Pancreas (tissue), 10 donors: ENCODE data around the gene HIBCH. TPM values are rescaled to one million over a fixed set of nuclear protein-coding genes. Genes with fewer than 3 reads are reported as not detected.
A peak's percentile ranks its signal among the peaks of the same experiment; 100 is the strongest.

Experiments used
- ATAC-seq, 4 donors: fragments of 200-7000 bp; cut with Tn5 transposase; one replicate each; pipeline versions ENCODE4 v1.8.0 to v1.9.1; 2020; ENCODE audit warnings: mild to moderate bottlenecking in 4 of 4, moderate library complexity in 4 of 4
- DNase-seq, 6 donors: peaks; one replicate each; pipeline ENCODE4 v3.0.0-alpha.2; 2020
- FAIRE-seq: peaks from 2 replicates; lab custom pipeline; 2012; peaks lifted over from hg19 to GRCh38; lab: Jason Lieb, UNC
- H3K27ac ChIP-seq, 4 donors: fragments of 200-600 bp; sonication (generic); 1 replicate in 3 of 4; 2 replicates in 1 of 4; pipeline versions ENCODE4 v1.5.0 to v1.8.0; 2020
- H3K27me3 ChIP-seq, 4 donors: fragments of 200-600 bp; one replicate each; pipeline ENCODE4 v1.8.0; 2021
- H3K36me3 ChIP-seq, 3 donors: fragments of 200-600 bp; sonication (generic) in 1 of 3; one replicate each; pipeline versions ENCODE4 v1.5.0 to v1.8.0; 2020 to 2021
- H3K4me1 ChIP-seq, 3 donors: fragments of 200-600 bp; one replicate each; pipeline ENCODE4 v1.8.0; 2021
- H3K4me3 ChIP-seq, 4 donors: fragments of 200-600 bp; sonication (generic) in 2 of 4; one replicate each; pipeline versions ENCODE4 v1.5.0 to v1.8.0; 2020 to 2021
- H3K9me3 ChIP-seq, 4 donors: fragments of 200-600 bp; one replicate each; pipeline ENCODE4 v1.8.0; 2021
- WGBS, 2 donors: extraction: QIAGEN DNeasy Blood & Tissue Kit; methylation state at CpG; one replicate each; pipeline ENCODE4 v1.1.7; 2013; 5-methylcytosine and 5-hydroxymethylcytosine counted together
- intact Hi-C, 3 donors: fragments of 100-400 bp; cut with DNase I; formaldehyde crosslinking; loops; one replicate each; pipeline versions ENCODE4 v1.11.1 to v1.14.2; 2022
- polyA plus RNA-seq, 2 donors: library from polyadenylated mRNA; stranded (reverse); fragments of 200-250 nt; gene quantifications; one replicate each; pipeline ENCODE4 v1.2.3, GENCODE V29; 2013
- total RNA-seq, 6 donors: library from RNA; stranded (reverse); fragmentation: NEBNext Ultra II Directional in 4 of 6; extraction: Animal tissue kit (Norgen Biotek cat#: 25700) in 4 of 6; gene quantifications; one replicate each; pipeline versions ENCODE4 v1.2.1 to v1.2.4, GENCODE V29; 2021 to 2023
- TF ChIP-seq, protein P1 (sequence below), 4 donors: fragments of 200-600 bp; sonication (generic) in 3 of 4; IDR thresholded peaks; one replicate each; pipeline versions ENCODE4 v1.5.0 to v1.8.0; 2021; ENCODE audit warnings: antibody characterized with exemption in 4 of 4
- donor health status: healthy with polysubstance abuse.
- donor health status: DM: no; HTN: no; CAD: no; lungs with moderate emphysema.
- donor health status: DM: no; HTN: no; CAD: no.
- donor health status: control.
- donor health status: control.
- donor health status: Bipolar disorder and iron deficiency.
- donor health status: DM: yes; HTN: yes; CAD: no.
- donor health status: DM: no; HTN: no; CAD: no.
- donor health status: DM: no; HTN: no; CAD: no.
- donor health status: DM: yes; HTN: yes; CAD: no.

The HIBCH gene
- total and polyA plus RNA-seq, 8 donors, result 7.6 to 29.3 (median 21.1) TPM

GRCh38 chr2:190323406-190323805 lies 3.8 kb upstream of the HIBCH start:
- H3K4me1 ChIP-seq, result peaks cover 0 to 7% (median 5%) of the 10 kb centered on the region in 3 donors
- H3K4me3 ChIP-seq, result no peak overlapping the region
- H3K36me3 ChIP-seq, result no peaks in the 10 kb centered on the region
- no peak for DNase-seq
- no peak overlapping the region for H3K27ac ChIP-seq
- no peak for ATAC-seq
- H3K9me3 ChIP-seq, result no peaks in the 10 kb centered on the region
- H3K27me3 ChIP-seq, result no peaks in the 10 kb centered on the region
- intact Hi-C loops, result no loop called here
- FAIRE-seq, result no peak
- TF ChIP-seq, protein P1, sequence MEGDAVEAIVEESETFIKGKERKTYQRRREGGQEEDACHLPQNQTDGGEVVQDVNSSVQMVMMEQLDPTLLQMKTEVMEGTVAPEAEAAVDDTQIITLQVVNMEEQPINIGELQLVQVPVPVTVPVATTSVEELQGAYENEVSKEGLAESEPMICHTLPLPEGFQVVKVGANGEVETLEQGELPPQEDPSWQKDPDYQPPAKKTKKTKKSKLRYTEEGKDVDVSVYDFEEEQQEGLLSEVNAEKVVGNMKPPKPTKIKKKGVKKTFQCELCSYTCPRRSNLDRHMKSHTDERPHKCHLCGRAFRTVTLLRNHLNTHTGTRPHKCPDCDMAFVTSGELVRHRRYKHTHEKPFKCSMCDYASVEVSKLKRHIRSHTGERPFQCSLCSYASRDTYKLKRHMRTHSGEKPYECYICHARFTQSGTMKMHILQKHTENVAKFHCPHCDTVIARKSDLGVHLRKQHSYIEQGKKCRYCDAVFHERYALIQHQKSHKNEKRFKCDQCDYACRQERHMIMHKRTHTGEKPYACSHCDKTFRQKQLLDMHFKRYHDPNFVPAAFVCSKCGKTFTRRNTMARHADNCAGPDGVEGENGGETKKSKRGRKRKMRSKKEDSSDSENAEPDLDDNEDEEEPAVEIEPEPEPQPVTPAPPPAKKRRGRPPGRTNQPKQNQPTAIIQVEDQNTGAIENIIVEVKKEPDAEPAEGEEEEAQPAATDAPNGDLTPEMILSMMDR (IDR thresholded peaks at IDR 0.05), result no peak

DNA sequence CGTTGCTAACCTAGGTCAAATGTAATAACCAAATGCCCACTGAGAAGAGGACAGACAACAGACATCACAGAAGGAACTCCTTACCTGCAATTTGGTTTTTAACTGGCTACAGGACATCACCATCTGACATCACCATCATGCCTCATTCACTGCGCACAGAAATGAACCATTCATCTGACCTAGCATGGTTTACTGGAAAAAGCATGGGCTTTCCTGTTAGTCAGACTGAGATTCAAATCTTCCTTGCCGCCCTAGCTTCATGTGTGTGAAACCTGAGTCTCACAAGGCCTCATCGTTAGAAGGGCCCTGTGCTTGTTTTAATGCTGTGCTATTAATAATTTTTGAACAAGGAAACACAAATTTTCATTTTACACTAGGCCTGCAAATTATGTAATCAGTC lies 1.1 kb upstream of the HIBCH start:
- ATAC-seq (no peak), FAIRE-seq (no peak), DNase-seq (no peak)
- intact Hi-C loops, result no loop called here
- H3K9me3 ChIP-seq, result no peaks in the 10 kb centered on the region
- H3K4me3 ChIP-seq, result no peak overlapping the region
- H3K27ac ChIP-seq, result peak overlapping the region in 3 of 4 donors; percentile 80 to 98 (median 98)
- no peaks in the 10 kb centered on the region for H3K27me3 ChIP-seq
- TF ChIP-seq, protein P1 (IDR thresholded peaks at IDR 0.05), result no peak
- WGBS, 2 donors, result 84 to 85% methylated on average over 4 of the region's 4 CpGs
- no peaks in the 10 kb centered on the region for H3K36me3 ChIP-seq
- H3K4me1 ChIP-seq, result peaks cover 0 to 17% (median 16%) of the 10 kb centered on the region in 3 donors

GRCh38 chr2:190318931-190319554 lies 583 bp downstream of the HIBCH start:
- no peaks in the 10 kb centered on the region for H3K9me3 ChIP-seq
- FAIRE-seq (no peak), ATAC-seq (peak; percentile 29 to 56 (median 40)), DNase-seq (peak in 2 of 6 donors; percentile 35 to 43)
- peak overlapping the region; percentile 80 to 98 (median 90) for H3K27ac ChIP-seq
- intact Hi-C loops, result no loop called here
- no peaks in the 10 kb centered on the region for H3K27me3 ChIP-seq
- TF ChIP-seq, protein P1 (IDR thresholded peaks at IDR 0.05), result no peak
- no peaks in the 10 kb centered on the region for H3K36me3 ChIP-seq
- H3K4me3 ChIP-seq, result peak overlapping the region; percentile 46 to 75 (median 56)
- WGBS, 2 donors, result 0 to 1% methylated on average over 12 of the region's 12 CpGs
- peaks cover 0 to 22% (median 18%) of the 10 kb centered on the region in 3 donors for H3K4me1 ChIP-seq

DNA sequence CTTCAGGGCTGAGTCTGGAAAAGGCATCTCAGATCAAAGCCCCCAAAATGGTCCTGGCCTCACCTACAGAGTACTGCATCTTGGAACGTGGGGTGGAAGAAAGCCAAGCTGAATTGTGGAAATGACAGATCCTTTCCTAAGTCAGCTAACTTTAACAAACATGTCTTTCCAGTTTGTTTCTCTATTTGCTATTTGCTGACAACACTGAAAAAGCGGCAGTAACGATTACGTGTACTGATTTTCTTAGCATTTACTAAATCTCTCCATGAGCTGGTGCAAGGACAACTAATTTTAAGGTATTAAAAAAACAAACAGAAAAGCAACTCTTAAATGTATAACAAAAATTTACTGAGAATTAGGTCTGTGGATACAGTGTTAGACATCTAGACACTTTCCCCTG lies 1.1 kb downstream of the HIBCH start:
- Histone ChIP-seq H3K27me3 (no peaks in the 10 kb centered on the region), H3K9me3 (no peaks in the 10 kb centered on the region), H3K4me3 (peak overlapping the region; percentile 46 to 75 (median 56)), H3K27ac (peak overlapping the region in 2 of 4 donors; percentile 98), H3K36me3 (no peaks in the 10 kb centered on the region), H3K4me1 (peaks cover 0 to 25% (median 18%) of the 10 kb centered on the region in 3 donors)
- 11 to 13% methylated on average over 4 of the region's 4 CpGs for WGBS, 2 donors
- TF ChIP-seq, protein P1 (IDR thresholded peaks at IDR 0.05), result no peak
- ATAC-seq, result peak in 1 of 4 donors; percentile 2
- peak in 1 of 6 donors; percentile 26 for DNase-seq
- intact Hi-C loops, result no loop called here
- no peak for FAIRE-seq

DNA sequence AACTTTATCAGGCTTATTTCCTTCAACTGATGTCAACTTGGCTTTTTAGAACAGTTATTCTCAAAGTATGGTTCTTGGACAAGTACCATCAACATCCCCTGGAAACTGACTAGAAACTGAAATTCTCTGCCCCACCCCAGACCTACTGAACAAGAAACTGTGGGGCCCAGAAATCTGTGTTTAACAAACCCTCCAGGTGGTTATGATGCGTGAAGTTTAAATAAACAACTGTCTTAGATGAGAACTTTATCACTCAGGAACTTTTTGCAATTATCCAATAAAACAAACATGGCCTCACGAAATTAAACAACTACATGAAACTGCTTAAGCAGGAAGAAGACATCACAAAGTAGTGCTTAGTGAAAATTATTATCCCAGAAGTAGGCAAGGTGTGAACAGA lies 4.4 kb downstream of the HIBCH start:
- TF ChIP-seq, protein P1 (IDR thresholded peaks at IDR 0.05), result no peak
- intact Hi-C loops, result no loop called here
- Histone ChIP-seq H3K9me3 (no peaks in the 10 kb centered on the region), H3K27ac (no peak overlapping the region), H3K4me1 (peaks cover 7 to 23% (median 18%) of the 10 kb centered on the region in 3 donors), H3K27me3 (no peaks in the 10 kb centered on the region), H3K4me3 (no peak overlapping the region), H3K36me3 (no peaks in the 10 kb centered on the region)
- DNase-seq, result no peak
- ATAC-seq, result no peak
- WGBS, 2 donors, result 35 to 40% methylated on average over 2 of the region's 2 CpGs
- FAIRE-seq, result no peak
